ENCODE results near the gene CFAP107. TPM values are rescaled to one million over a fixed set of nuclear protein-coding genes. Genes with fewer than 3 reads are reported as not detected.

The CFAP107 gene, protein sequence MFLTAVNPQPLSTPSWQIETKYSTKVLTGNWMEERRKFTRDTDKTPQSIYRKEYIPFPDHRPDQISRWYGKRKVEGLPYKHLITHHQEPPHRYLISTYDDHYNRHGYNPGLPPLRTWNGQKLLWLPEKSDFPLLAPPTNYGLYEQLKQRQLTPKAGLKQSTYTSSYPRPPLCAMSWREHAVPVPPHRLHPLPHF
- not detected in 2 replicates for total RNA-seq

DNA sequence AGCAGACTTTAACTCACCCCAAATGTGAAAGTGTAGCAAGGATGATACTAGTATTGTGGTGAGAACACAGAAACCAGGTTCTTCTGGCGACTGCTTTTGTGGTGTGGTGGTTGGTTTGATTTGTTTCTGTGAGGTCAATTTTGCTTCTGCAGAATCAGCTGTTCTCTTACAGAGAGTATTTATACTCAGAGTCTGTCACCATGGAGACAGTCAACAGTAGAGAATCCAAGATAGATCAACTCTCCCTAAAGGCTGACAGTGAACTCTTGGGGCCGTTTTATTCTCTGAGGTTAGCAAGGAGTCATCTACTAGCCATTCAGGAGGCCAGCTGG lies at the start of gene CFAP107:
Gene CFAP107, plus strand, starts transcription at position 209 of the 332 bp plus-strand sequence. CDS start 231 bp downstream, outside the sequence.

DNA sequence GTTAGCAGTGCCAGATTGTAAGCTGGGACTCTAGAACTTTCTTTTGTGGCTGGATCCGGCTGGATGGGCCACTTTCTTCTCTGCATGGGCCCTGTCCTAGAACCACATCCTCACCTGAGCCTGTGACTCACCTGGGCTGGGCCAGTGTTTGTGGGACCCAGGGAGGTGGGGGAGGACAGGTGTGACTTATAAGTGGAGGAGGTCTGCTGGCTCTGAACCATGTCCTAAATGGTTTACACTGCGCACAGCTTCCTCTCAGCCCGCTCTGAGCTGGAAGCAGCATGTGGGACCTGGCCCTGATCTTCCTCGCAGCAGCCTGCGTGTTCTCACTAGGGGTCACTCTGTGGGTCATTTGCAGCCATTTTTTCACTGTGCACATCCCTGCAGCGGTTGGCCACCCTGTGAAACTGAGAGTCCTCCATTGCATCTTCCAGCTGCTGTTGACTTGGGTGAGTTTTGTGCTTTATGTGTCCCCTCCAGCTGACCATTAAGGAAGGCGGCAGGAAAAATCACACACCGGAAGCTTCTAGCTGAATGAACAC lies 30.0 kb upstream of the CFAP107 start, which contains the start of gene AADACL3:
Gene AADACL3, plus strand, starts transcription at position 215 of the 542 bp plus-strand sequence. Its CDS starts 67 bp downstream, at position 282.

DNA sequence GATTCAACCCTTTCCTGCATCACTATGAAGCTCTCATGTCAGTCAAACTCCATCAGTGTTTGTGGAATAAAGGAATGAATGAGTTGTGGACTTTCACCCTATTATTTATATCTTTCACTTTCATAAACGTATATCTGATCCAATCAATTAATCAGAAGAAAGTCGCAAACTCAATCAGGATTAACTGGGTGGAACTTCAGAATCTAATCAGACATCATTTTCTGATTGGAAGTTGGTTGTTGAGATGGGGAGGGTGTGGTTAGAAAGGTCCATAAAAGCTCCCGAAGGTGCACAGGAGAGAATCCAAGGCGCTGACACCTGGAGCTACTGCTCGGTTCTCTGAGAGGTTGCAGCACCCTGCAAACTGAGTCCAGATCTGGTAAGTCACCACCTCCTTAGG lies 27.4 kb downstream of the CFAP107 start, which contains the start of gene PRAMEF12:
Gene PRAMEF12, plus strand, starts transcription at position 301 of the 400 bp plus-strand sequence. CDS start 1,130 bp downstream, outside the sequence.

DNA sequence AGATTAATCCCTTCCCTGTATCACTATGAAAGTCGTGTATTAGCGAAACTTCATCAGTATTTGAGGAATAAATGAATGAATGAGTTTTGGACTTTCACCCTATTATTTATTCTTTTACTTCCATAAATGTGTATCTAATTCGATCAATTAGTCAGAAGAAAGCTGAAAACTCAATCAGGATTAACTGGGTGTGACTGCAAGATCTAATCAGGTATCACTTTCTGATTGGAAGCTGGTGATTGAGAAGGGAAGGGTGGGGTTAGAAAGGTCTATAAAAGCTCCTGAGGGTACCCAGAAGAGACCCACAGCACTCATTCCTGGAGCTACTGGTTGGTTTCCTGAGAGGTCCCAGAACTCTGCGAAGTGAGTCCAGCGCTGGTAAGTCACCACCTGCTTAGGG lies 45.1 kb downstream of the CFAP107 start, which contains the start of gene PRAMEF1:
Gene PRAMEF1, plus strand, starts transcription at position 301 of the 400 bp plus-strand sequence. CDS start 1,831 bp downstream, outside the sequence.

Other genes starting within 250 kb of the CFAP107 start
- gene DHRS3, start 128.0 kb upstream of the CFAP107 start, total RNA-seq: 24.5 and 26.3 TPM in 2 replicates
- not detected in 2 replicates for gene AADACL4, start 102.1 kb upstream of the CFAP107 start, total RNA-seq
- not detected in 2 replicates for gene AADACL3, start 30.1 kb upstream of the CFAP107 start, total RNA-seq
- gene PRAMEF12, start 27.5 kb downstream of the CFAP107 start, total RNA-seq: not detected in 2 replicates
- gene PRAMEF1, start 45.2 kb downstream of the CFAP107 start, total RNA-seq: not detected in 2 replicates
- gene PRAMEF11, start 85.2 kb downstream of the CFAP107 start, total RNA-seq: not detected in 2 replicates
- not detected in 2 replicates for gene HNRNPCL1, start 102.5 kb downstream of the CFAP107 start, total RNA-seq
- not detected in 2 replicates for gene PRAMEF2, start 110.9 kb downstream of the CFAP107 start, total RNA-seq
- gene PRAMEF4, start 140.0 kb downstream of the CFAP107 start, total RNA-seq: not detected in 2 replicates
- gene PRAMEF10, start 152.1 kb downstream of the CFAP107 start, total RNA-seq: not detected in 2 replicates
- gene PRAMEF7, start 170.4 kb downstream of the CFAP107 start, total RNA-seq: not detected in 2 replicates
- gene PRAMEF6, start 201.4 kb downstream of the CFAP107 start, total RNA-seq: not detected in 2 replicates

Data from thoracic aorta endothelial cell (primary cell).